Measurements from ENCODE around the gene LPP.

DNA sequence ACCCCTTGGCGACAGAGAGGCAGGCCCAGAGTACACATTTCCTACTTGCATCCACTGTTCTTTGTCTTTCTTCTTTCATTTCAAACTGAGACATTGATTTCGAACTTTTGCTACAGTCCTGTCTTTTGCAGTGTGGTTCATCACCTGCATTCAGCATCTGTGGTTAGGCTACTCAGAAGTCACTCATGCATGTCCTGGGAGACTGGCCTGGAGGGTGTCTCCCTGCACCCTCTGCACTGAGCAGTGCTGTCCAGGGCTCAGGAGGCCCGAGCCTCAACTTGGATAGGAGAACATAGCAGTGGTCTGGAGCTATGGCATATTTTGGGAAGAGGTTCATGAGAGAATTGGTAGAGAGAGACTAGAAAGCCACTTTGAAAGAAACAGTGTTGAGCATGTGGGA lies 777.6 kb downstream of the LPP start:
- TF ChIP-seq CTCF (IDR thresholded peaks at IDR 0.05) = no peak
- no peak for TF ChIP-seq ZFX (IDR thresholded peaks at IDR 0.05; ENCODE audit: borderline replicate concordance)

Data from 22Rv1 (cell line).